ENCODE measurements around the gene LPAR5. TPM values are rescaled to one million over a fixed set of nuclear protein-coding genes. Genes with fewer than 3 reads are reported as not detected.

LPAR5 gene
- total RNA-seq, 2 experiments from 2014 or later, result 6.6 to 8.1 TPM

DNA sequence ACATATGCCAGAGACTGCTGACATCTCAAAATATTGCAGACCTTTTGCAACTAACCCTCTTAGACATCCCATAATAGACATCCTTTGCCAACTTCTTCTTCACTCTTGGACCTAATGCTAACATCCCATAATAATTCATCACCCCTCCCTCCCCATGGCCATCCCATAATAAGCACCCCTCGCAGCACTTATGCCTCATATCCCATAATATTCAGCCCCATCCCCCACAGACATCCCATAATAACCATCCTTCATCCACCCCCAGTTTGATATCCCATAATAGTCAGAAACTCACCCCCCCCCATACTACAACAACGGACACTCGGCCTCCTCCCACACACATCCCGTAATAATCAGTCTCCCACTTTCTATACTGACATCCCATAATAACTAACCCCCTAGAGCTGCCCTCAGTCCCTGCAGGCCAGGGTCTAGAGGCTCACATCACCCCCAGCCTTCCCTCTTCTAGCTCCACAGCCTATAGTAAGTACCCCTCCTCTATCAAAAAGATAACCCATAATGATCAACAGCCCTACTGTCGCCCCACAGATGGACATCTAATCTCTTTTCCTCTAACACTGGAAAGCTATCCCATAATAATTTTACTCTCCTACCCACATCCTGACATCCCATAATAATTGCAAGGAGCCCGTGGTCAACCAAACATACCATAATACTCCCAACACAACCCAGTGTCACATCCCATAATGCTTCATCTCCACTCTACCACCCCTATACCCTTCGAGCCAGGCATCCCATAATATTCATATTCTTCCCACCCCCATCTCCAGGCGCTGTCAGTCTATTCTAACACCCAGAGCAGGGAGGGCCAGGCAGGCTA, 27.8 kb downstream of the LPAR5 start:
- peaks cover 30% of the 10 kb centered on the region for H3K36me3 Mint-ChIP-seq (ENCODE audit: low read depth)
- peaks cover 54% of the 10 kb centered on the region for H3K4me1 Mint-ChIP-seq (ENCODE audit: low read depth)
- TF ChIP-seq, protein P1, sequence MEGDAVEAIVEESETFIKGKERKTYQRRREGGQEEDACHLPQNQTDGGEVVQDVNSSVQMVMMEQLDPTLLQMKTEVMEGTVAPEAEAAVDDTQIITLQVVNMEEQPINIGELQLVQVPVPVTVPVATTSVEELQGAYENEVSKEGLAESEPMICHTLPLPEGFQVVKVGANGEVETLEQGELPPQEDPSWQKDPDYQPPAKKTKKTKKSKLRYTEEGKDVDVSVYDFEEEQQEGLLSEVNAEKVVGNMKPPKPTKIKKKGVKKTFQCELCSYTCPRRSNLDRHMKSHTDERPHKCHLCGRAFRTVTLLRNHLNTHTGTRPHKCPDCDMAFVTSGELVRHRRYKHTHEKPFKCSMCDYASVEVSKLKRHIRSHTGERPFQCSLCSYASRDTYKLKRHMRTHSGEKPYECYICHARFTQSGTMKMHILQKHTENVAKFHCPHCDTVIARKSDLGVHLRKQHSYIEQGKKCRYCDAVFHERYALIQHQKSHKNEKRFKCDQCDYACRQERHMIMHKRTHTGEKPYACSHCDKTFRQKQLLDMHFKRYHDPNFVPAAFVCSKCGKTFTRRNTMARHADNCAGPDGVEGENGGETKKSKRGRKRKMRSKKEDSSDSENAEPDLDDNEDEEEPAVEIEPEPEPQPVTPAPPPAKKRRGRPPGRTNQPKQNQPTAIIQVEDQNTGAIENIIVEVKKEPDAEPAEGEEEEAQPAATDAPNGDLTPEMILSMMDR (IDR thresholded peaks at IDR 0.05), result no peak
- ChIA-PET POLR2A (interaction anchor here (1.0 to 2.2 kb wide), 7 partner anchors 12 to 335 kb away, joined by 3 to 8 read pairs (median 6); partner anchors contain the start of genes C12orf57, LPAR5, RNU7-1 and ZNF384), CTCF (interaction anchor here (1.0 to 1.5 kb wide), 4 partner anchors 13 to 116 kb away, joined by 3 to 8 read pairs (median 4); partner anchors contain the start of gene COPS7A)
- no peak overlapping the region for H3K4me3 Mint-ChIP-seq
- intact Hi-C loops (cut with micrococcal nuclease), result loop anchor here (5.0 kb wide), 1 partner anchor 36 kb away; no protein-coding TSS in a partner anchor
- no peaks in the 10 kb centered on the region for H3K27me3 Mint-ChIP-seq
- no peak overlapping the region for H3K27ac Mint-ChIP-seq
- no peaks in the 10 kb centered on the region for H3K9me3 Mint-ChIP-seq
- DNase-seq (peak; percentile 89), ATAC-seq (peak; percentile 67)

- peaks cover 43% of the 10 kb centered on the region for H3K36me3 Mint-ChIP-seq (ENCODE audit: low read depth)
- H3K9me3 Mint-ChIP-seq, result no peaks in the 10 kb centered on the region
- intact Hi-C loops (cut with micrococcal nuclease), result loop anchor here (5.0 kb wide), 1 partner anchor 34 kb away; no protein-coding TSS in a partner anchor
- ATAC-seq, result peak; percentile 29
- no peaks in the 10 kb centered on the region for H3K27me3 Mint-ChIP-seq
- ChIA-PET CTCF (interaction anchor here (0.9 to 2.9 kb wide), 6 partner anchors 24 to 218 kb away, joined by 3 to 17 read pairs (median 6); partner anchors contain the start of gene MLF2), POLR2A (interaction anchor here (0.7 to 5.2 kb wide), 13 partner anchors 9 to 260 kb away, joined by 3 to 30 read pairs (median 5); partner anchors contain the start of genes GAPDH, NOP2, TPI1 and ZNF384)
- H3K4me1 Mint-ChIP-seq (ENCODE audit: low read depth), result peaks cover 55% of the 10 kb centered on the region
- DNase-seq, result peak; percentile 81
- TF ChIP-seq, protein P1 (IDR thresholded peaks at IDR 0.05), result no peak
- H3K4me3 Mint-ChIP-seq, result no peak overlapping the region
- peak overlapping the region; percentile 88 for H3K27ac Mint-ChIP-seq
Observed at GRCh38 chr12:6606331-6607131, 29.2 kb downstream of the LPAR5 start.

DNA sequence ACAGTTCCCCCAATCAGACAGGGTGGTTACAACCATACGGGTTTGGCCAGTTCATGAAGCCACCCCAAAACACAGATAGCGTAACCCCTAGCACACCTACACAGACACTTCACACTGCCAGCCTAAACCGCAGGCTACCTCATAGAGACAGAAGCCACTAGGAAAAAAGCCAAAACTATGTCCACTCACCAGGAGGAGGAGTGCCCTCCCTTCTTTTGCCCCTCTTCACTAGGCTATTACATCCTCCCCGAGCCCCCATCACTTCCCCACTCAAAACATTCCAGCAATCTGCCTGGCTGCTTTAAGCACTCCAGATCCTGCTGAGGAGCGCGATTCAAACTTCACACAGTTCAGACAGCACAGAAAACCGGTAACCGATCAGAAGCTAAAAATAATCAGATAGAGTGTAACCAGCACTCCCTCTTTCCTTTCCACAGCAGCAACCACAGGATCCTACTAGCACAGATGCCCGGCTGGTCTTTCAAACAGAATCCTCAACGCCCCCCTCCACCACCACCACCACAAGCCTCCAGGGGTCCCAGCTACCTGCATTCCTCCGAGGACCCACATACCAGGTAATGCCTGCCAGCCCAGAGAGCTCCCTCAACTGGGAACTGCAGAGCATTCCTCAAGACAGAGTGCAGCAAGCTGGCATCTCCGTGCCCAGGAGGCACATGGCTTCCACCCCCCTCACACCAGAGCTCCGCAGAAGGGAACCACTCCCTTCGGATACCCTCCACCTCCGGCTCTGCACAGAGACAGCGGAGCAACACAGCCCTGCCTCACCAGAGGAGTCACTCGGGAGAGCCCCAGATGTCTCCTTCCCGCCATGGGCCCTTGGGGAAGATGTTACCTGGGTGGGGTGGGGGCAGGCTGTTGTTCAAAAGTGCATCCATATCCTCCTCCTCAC, 30.1 kb downstream of the LPAR5 start:
- CTCF ChIA-PET, result interaction anchor here (0.8 to 2.9 kb wide), 7 partner anchors 25 to 219 kb away, joined by 3 to 17 read pairs (median 6); partner anchors contain the start of gene MLF2
- H3K36me3 Mint-ChIP-seq (ENCODE audit: low read depth), result peaks cover 52% of the 10 kb centered on the region
- TF ChIP-seq, protein P1 (IDR thresholded peaks at IDR 0.05), result no peak
- DNase-seq (peak; percentile 63), ATAC-seq (peak; percentile 21)
- intact Hi-C loops (cut with micrococcal nuclease), result loop anchor here (5.0 kb wide), 1 partner anchor 33 kb away; no protein-coding TSS in a partner anchor
- no peaks in the 10 kb centered on the region for H3K9me3 Mint-ChIP-seq
- no peak overlapping the region for H3K4me3 Mint-ChIP-seq
- POLR2A ChIA-PET, result interaction anchor here (0.7 to 5.2 kb wide), 17 partner anchors 8 to 261 kb away, joined by 3 to 30 read pairs (median 4); partner anchors contain the start of genes GAPDH, NOP2, TPI1 and ZNF384
- peak overlapping the region; percentile 88 for H3K27ac Mint-ChIP-seq
- peaks cover 52% of the 10 kb centered on the region for H3K4me1 Mint-ChIP-seq (ENCODE audit: low read depth)
- H3K27me3 Mint-ChIP-seq, result no peaks in the 10 kb centered on the region

DNA sequence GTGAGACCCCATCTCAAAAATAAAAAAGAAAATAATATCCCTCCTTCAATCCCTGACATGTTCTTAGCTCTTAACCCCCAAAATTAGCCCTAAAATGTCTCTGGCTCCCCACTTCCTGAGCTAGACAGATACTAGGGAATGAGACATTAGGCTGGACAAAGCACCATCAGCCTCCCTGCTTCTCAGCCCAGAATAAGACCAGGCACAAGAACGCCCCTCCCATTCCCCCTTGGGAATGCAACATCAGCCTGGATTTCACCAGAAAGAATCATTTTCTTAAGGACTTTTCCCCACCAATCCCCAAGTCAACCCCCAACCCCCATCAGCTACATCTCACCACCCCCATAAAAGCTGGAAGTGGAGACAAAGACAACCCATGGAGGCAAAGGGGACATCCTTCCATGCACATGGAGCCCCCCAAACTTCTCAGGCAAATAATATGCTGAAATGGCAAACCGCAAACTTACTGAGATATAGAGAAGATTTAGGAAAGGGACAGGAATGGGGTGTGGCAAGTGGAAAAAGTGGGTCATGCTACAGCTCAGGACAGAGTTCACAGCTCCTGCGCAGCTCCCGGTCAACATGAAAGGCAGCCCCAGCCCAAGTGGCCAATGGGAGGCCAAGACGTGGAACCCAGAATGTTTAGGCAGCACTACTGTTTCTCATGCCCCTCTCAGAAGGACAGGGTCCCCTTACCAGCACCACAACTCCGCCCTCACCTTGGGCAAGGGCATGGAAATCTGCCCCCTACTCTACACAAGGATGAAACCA, 31.3 kb downstream of the LPAR5 start:
- intact Hi-C loops (cut with micrococcal nuclease), result loop anchor here (5.0 kb wide), 1 partner anchor 32 kb away; no protein-coding TSS in a partner anchor
- peak overlapping the region; percentile 88 for H3K27ac Mint-ChIP-seq
- ChIA-PET CTCF (interaction anchor here (0.6 to 2.9 kb wide), 6 partner anchors 12 to 149 kb away, joined by 3 to 17 read pairs (median 4); partner anchors contain the start of gene MLF2), POLR2A (interaction anchor here (0.8 to 5.2 kb wide), 9 partner anchors 8 to 72 kb away, joined by 3 to 30 read pairs (median 5); partner anchors contain the start of gene GAPDH)
- H3K4me1 Mint-ChIP-seq (ENCODE audit: low read depth), result peaks cover 47% of the 10 kb centered on the region
- DNase-seq (no peak), ATAC-seq (no peak)
- H3K36me3 Mint-ChIP-seq (ENCODE audit: low read depth), result peaks cover 64% of the 10 kb centered on the region
- no peaks in the 10 kb centered on the region for H3K27me3 Mint-ChIP-seq
- TF ChIP-seq, protein P1 (IDR thresholded peaks at IDR 0.05), result no peak
- no peaks in the 10 kb centered on the region for H3K9me3 Mint-ChIP-seq
- H3K4me3 Mint-ChIP-seq, result no peak overlapping the region
